Measurements from ENCODE around the gene STK32B.

Gene STK32B

DNA sequence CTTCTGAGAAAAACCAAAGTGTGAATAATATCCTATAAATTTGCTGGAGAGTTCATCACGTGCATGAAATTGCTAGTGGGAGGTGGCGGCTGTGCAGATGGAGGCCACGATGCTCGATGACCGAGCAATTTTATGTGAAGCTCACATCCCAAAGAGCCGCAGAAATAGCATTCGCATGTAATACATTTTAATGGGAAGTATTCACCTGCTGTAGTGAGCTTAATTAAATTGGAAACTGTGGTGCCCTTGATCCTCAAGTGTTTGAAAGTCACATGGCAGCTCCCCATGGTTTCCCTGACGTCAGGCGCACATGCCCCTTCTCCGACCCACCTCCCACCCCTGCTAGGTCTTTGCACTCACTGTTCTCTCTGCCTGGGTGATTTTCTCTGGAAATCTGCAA, 136.8 kb downstream of the STK32B start:
- Histone ChIP-seq H3K4me2 (peak overlapping the region; percentile 68), H3K36me3 (no peaks in the 10 kb centered on the region), H3K4me3 (no peak overlapping the region), H3K27me3 (no peaks in the 10 kb centered on the region), H3K27ac (peak overlapping the region; percentile 46; the same call in 1 of the 2 replicates), H3K9ac (no peak overlapping the region), H4K20me1 (no peaks in the 10 kb centered on the region), H3K4me1 (peaks cover 49% of the 10 kb centered on the region), H3K9me3 (no peaks in the 10 kb centered on the region)
- TF ChIP-seq Cebpa-rat (IDR thresholded peaks at IDR 0.05) = no peak

DNA sequence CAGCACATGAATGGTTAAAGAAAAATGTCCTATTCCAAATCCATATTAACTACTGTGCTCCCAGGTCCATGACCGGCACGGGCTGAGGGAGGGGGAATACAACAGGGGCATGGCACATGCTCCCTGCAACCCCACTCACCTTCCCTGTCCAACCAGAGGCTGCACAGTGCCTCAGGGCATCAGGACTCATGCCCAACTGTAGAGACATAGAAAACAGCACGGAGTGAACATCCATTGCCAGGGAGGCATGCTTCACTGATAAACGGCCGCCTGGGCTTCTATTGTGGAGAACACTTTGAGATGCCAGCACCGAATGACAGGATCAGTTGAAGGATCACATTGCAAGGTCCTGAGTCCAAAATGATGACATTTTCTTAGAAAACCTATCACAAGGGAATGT, 140.6 kb downstream of the STK32B start:
- Histone ChIP-seq H3K4me2 (no peak overlapping the region), H3K4me3 (no peak overlapping the region), H3K9me3 (no peaks in the 10 kb centered on the region), H3K27me3 (no peaks in the 10 kb centered on the region), H3K27ac (no peak overlapping the region), H3K4me1 (peaks cover 17% of the 10 kb centered on the region), H3K9ac (no peak overlapping the region), H4K20me1 (no peaks in the 10 kb centered on the region), H3K36me3 (no peaks in the 10 kb centered on the region)
- no peak for TF ChIP-seq Cebpa-rat (IDR thresholded peaks at IDR 0.05)

DNA sequence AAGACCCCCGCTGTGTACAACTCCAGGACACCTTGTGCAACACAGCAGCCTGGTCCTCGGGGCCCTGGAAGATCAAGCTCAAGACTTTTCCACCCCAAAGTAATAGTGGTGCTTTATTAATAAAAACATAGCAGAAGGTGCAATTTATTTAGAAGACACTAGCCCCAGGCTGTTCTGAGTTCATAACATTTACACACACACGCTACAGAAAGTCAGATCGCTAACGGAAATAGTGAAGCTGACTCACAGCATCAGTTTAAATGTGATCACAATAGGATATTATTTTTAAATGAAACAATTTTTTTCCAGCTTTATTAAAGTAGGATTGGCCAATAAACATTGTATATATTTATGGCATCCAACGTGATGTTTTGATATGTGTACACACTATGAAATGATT, 141.0 kb downstream of the STK32B start:
- Histone ChIP-seq H3K4me2 (no peak overlapping the region), H4K20me1 (no peaks in the 10 kb centered on the region), H3K9me3 (no peaks in the 10 kb centered on the region), H3K9ac (no peak overlapping the region), H3K27me3 (no peaks in the 10 kb centered on the region), H3K27ac (no peak overlapping the region), H3K4me3 (no peak overlapping the region), H3K4me1 (peaks cover 13% of the 10 kb centered on the region), H3K36me3 (no peaks in the 10 kb centered on the region)
- TF ChIP-seq Cebpa-rat (IDR thresholded peaks at IDR 0.05) = no peak

DNA sequence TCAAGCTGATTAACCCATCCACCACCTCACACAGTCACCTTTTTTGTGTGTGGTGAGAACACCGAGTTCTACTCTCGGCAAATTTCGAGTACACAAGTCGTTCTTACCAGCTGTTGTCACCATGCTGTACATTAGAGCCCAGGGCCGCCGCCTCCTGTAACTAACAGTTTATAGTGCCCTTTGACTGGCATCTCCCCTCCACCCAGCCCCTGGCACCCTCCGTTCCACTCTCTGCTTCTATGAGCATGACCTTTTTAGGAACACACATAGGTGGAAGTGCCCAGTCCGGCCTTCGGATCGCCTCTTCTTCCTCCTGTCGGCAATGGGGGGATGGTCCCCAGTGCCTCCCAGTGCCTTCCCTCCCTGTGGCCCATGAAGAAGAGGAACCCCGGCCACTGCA, 141.4 kb downstream of the STK32B start:
- Histone ChIP-seq H4K20me1 (no peaks in the 10 kb centered on the region), H3K27me3 (no peaks in the 10 kb centered on the region), H3K9ac (no peak overlapping the region)

DNA sequence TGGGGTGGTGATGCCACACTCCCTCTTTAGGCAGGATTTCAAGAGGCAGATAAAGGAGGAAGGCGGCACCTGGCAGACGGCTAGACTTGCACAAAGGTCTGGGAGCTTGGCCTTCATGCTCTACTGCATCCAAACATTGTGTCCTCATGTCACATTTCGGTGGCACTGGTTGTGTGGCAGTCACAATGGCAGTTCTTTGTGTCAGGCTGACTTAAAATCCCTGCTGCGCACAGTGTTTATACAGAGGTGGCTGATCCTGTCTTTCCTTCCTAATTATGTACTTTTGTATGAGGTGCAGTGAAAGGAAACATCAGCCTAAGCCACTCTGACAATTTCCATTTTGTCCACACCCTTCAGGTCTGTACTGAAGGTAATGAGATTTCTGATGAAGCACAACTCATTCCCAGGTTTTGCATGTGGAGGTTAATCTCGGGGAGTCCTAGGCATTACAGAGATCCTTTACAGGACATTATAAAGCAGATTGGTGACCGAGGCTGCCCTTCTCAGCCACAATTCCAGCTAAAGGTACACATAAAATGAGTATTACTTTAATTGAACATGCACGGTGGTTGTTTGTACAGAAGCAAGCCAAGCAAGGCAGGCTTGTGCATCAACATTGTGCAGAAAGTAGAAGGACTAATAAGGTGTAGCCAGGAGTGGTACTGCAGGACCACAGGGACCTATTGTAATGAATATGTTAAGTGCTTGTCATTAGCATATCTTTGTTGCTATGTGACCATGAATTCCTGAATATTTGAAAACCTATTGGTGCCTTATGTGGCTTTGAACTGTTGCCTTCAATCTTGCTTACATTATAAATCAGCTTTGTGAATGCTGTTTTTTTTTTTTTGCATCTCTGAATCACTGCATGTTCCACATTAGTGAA, 147.6 kb downstream of the STK32B start:
- no peak overlapping the region for H3K9ac ChIP-seq
- no peak overlapping the region for H3K27ac ChIP-seq
- H3K4me2 ChIP-seq = no peak overlapping the region

More for the DNA sequence above, 141.4 kb downstream of the STK32B start:
- no peak for TF ChIP-seq Cebpa-rat (IDR thresholded peaks at IDR 0.05)
- Histone ChIP-seq H3K4me2 (no peak overlapping the region), H3K36me3 (no peaks in the 10 kb centered on the region), H3K9me3 (no peaks in the 10 kb centered on the region), H3K27ac (no peak overlapping the region), H3K4me1 (peaks cover 9% of the 10 kb centered on the region), H3K4me3 (no peak overlapping the region)

DNA sequence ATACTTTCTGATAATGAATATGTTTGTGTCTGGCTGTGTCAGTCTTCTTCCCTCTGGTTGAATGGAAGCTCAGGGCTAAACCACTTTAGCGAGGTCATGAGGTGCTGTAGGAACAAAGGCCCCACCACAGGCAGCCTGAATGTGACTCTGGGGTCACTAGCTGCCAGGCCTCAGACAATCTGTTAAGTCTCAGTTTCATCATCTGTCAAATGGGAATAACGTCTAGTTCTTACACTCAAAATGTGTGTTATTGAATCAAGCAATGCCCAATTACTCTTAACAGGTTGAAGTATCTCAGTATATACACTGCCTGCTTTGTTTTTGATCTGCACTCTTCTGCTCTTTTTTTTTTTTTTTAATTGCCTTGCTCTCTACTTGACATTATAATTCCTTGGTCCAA, 148.6 kb downstream of the STK32B start:
- Histone ChIP-seq H3K4me2 (no peak overlapping the region), H3K9ac (no peak overlapping the region), H3K4me3 (no peak overlapping the region), H4K20me1 (no peaks in the 10 kb centered on the region), H3K4me1 (peaks cover 5% of the 10 kb centered on the region; the same call in 1 of the 2 replicates), H3K27me3 (no peaks in the 10 kb centered on the region), H3K27ac (no peak overlapping the region), H3K36me3 (0 out of 2 replicates have a peak, but pooled peaks cover 7% of the 10 kb centered on the region), H3K9me3 (peaks cover 16% of the 10 kb centered on the region)
- no peak for TF ChIP-seq Cebpa-rat (IDR thresholded peaks at IDR 0.05)

More for the DNA sequence above, 147.6 kb downstream of the STK32B start:
- no peak overlapping the region for H3K4me3 ChIP-seq
- no peak for TF ChIP-seq Cebpa-rat (IDR thresholded peaks at IDR 0.05)
- H3K36me3 ChIP-seq = 0 out of 2 replicates have a peak, but pooled peaks cover 7% of the 10 kb centered on the region
- peaks cover 16% of the 10 kb centered on the region for H3K9me3 ChIP-seq
- no peaks in the 10 kb centered on the region for H3K4me1 ChIP-seq
- H3K27me3 ChIP-seq = no peaks in the 10 kb centered on the region
- no peaks in the 10 kb centered on the region for H4K20me1 ChIP-seq

DNA sequence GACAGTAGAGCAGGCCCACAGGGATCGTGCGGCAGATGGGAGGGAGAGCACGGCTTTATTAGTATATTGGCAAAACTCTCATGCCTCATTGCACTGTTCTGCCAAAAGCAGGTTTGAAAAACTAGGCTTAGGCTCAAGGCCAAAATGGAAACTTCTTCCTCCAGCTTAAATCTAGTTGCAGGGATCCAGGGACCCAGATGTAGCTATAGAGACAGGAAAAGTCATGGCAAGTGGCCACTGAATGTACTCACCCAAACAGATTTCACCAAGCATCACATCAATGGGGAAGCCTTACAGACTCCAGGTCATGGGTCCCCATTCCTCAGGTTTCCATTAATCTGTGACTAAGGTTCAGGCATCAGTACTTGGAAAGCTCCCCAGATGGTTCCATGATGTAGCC, 149.2 kb downstream of the STK32B start:
- Histone ChIP-seq H4K20me1 (no peaks in the 10 kb centered on the region), H3K9me3 (peaks cover 16% of the 10 kb centered on the region), H3K27me3 (no peaks in the 10 kb centered on the region), H3K4me3 (no peak overlapping the region), H3K36me3 (0 out of 2 replicates have a peak, but pooled peaks cover 7% of the 10 kb centered on the region), H3K4me2 (no peak overlapping the region), H3K4me1 (peaks cover 8% of the 10 kb centered on the region; the same call in 1 of the 2 replicates), H3K27ac (no peak overlapping the region), H3K9ac (no peak overlapping the region)
- TF ChIP-seq Cebpa-rat (IDR thresholded peaks at IDR 0.05) = no peak

DNA sequence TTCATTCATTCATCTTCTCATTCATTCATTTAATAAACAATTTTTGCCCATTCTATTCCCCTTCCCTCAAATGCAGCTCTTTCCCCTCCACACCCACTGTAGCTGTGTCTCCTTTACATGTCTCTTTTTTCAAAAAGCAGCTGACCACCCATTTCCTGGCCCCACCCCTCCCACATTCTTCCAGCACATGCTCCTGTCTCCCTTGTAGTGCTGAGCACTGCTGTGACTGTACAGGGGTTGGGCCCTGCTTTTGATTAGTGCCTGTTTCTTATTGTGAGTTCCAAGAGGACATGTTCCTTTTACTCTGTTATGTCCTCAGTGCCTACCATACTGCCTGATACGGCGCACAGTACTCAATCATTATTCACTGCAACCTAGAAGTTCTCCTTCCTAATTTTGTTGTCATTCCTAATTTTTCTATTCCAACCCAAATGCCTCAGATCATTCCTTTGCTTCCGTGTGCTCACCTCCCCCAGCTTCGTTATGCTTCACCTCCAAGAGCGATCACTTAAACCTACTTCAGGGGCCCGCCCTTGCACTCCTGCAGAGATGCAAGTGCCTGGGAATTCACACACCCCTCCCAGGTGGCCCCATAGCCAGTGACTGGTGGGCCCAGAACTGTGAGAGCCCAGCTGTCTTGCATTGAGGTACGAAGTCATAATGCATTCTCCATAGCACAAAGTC, 152.2 kb downstream of the STK32B start:
- no peak overlapping the region for H3K4me2 ChIP-seq
- peaks cover 8% of the 10 kb centered on the region; the same call in 1 of the 2 replicates for H3K4me1 ChIP-seq
- no peak overlapping the region for H3K27ac ChIP-seq
- TF ChIP-seq Cebpa-rat (IDR thresholded peaks at IDR 0.05) = no peak
- H3K4me3 ChIP-seq = no peak overlapping the region
- no peak overlapping the region for H3K9ac ChIP-seq
- H3K9me3 ChIP-seq = peaks cover 16% of the 10 kb centered on the region
- no peaks in the 10 kb centered on the region for H4K20me1 ChIP-seq
- H3K36me3 ChIP-seq = 0 out of 2 replicates have a peak, but pooled peaks cover 7% of the 10 kb centered on the region
- no peaks in the 10 kb centered on the region for H3K27me3 ChIP-seq

DNA sequence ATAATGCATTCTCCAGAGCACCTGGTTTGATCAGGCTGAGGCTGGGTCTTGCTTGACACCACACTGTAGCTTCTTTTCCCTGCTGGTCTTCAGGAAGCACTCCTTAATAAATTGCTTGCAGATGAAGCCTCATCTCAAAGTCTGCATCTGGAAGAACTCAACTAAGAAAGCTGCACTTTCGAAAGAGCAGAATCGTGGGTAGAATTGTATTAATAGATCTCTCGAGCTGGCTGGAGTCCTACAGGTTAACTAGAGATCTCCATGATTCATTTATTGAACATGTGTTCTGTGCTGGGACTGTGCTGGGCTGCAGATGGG, 152.7 kb downstream of the STK32B start:
- no peak for TF ChIP-seq Cebpa-rat (IDR thresholded peaks at IDR 0.05)
- 0 out of 2 replicates have a peak, but pooled peaks cover 7% of the 10 kb centered on the region for H3K36me3 ChIP-seq
- H3K27ac ChIP-seq = no peak overlapping the region
- no peak overlapping the region for H3K4me2 ChIP-seq
- no peaks in the 10 kb centered on the region for H3K27me3 ChIP-seq
- peaks cover 8% of the 10 kb centered on the region; the same call in 1 of the 2 replicates for H3K4me1 ChIP-seq
- no peaks in the 10 kb centered on the region for H4K20me1 ChIP-seq
- H3K9me3 ChIP-seq = peaks cover 16% of the 10 kb centered on the region
- H3K9ac ChIP-seq = no peak overlapping the region
- no peak overlapping the region for H3K4me3 ChIP-seq

DNA sequence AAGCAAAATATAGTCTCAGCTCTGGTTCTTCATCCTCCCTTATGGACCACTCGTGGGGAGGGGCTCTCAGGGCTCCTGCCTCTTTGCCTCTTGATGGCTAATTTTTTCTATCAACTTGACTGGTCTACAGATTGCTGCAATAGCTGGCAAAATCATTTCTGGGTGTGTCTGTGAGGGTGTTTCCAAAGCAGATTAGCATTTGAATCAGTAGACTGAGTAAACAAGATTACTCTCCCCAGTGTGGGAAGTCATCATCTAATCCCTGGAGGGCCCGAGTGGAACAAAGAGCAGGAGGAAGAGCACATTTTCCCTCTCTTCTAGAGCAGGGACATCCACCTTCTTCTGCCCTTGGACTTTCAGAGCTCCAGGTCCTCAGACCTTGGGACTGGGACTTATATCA, 153.5 kb downstream of the STK32B start:
- Histone ChIP-seq H4K20me1 (no peaks in the 10 kb centered on the region), H3K4me1 (peaks cover 8% of the 10 kb centered on the region; the same call in 1 of the 2 replicates), H3K27ac (0 out of 2 replicates have a peak overlapping the region, but pooled peaks have one; percentile 14), H3K36me3 (0 out of 2 replicates have a peak, but pooled peaks cover 7% of the 10 kb centered on the region), H3K27me3 (no peaks in the 10 kb centered on the region), H3K4me2 (0 out of 2 replicates have a peak overlapping the region, but pooled peaks have one; percentile 4), H3K9ac (no peak overlapping the region), H3K4me3 (no peak overlapping the region), H3K9me3 (peaks cover 16% of the 10 kb centered on the region)
- TF ChIP-seq Cebpa-rat (IDR thresholded peaks at IDR 0.05) = no peak
